ENCODE data around the gene GRID1. TPM values are rescaled to one million over a fixed set of nuclear protein-coding genes. Genes with fewer than 3 reads are reported as not detected.

The GRID1 gene
- total RNA-seq, 1 donor from 2014 or later, result 0.75 TPM

DNA sequence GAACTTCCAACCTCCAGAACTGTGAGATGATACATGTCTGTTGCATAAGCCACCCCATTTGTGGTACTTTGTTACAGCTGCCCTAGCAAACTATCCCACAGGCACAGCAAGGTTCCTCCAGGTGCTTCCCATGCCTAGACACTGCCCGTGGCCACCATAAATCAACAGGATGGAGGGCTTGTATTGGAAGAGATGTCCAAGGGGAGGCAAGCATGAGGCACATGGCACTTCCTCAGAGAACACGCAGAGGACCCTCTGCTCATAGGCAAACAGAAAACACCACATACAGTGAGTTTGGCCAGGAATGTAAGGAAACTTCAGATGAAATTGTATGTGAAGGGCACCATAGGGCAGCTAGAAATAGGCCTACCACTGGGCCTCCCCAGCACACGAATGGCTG, 291.1 kb downstream of the GRID1 start:
- no peak for FAIRE-seq

DNA sequence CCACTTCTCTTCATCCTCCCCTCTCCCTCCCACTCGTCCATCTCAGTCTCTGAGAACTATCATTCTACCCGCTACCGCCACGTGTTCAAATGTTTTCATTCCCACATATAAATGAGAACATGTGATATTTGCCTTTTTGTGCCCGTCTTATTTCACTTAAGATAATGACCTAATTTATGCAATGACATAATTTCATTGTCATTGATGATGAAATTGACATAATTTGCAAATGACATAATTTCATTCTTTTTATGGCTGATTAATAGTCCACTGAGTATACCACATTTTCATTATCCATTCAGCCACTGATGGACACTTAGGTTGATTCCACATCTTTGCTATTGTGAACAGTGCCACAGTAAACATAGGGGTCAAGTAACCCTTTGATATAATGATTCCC, 292.3 kb downstream of the GRID1 start:
- Histone ChIP-seq H3K4me1 (ENCODE audit: insufficient read depth, low read length) (no peaks in the 10 kb centered on the region), H3K9me3 (ENCODE audit: insufficient read depth, low read depth, low read length) (no peaks in the 10 kb centered on the region), H3K36me3 (ENCODE audit: insufficient read depth, low read length) (no peaks in the 10 kb centered on the region), H4K20me1 (ENCODE audit: insufficient read depth, low read length) (no peaks in the 10 kb centered on the region), H3K27ac (ENCODE audit: low read depth, low read length) (no peak overlapping the region), H3K4me2 (ENCODE audit: low read length) (no peak overlapping the region), H2AFZ (ENCODE audit: low read depth, low read length) (no peak overlapping the region), H3K9ac (ENCODE audit: low read length) (no peak overlapping the region), H3K27me3 (ENCODE audit: insufficient read depth, low read length) (no peaks in the 10 kb centered on the region), H3K79me2 (ENCODE audit: insufficient read depth, low read length) (no peaks in the 10 kb centered on the region), H3K4me3 (ENCODE audit: insufficient read depth, low read depth, low read length) (no peak overlapping the region)
- no peaks in the 10 kb centered on the region for H3K4me1 Mint-ChIP-seq (ENCODE audit: low read depth, unreplicated experiment)
- FAIRE-seq (no peak), DNase-seq (ENCODE audit: low read depth) (no peak)
- TF ChIP-seq EZH2 (IDR thresholded peaks at IDR 0.05; ENCODE audit: insufficient read depth, low read length) (no peak), CTCF (IDR thresholded peaks at IDR 0.05; ENCODE audit: insufficient read depth, low read depth, low read length) (no peak)
- H3K27me3 Mint-ChIP-seq (ENCODE audit: low read depth, unreplicated experiment), result peaks cover 19% of the 10 kb centered on the region
- H3K27ac Mint-ChIP-seq (ENCODE audit: unreplicated experiment), result no peak overlapping the region
- H3K9me3 Mint-ChIP-seq (ENCODE audit: unreplicated experiment), result peaks cover 4% of the 10 kb centered on the region
- no peak overlapping the region for H3K4me3 Mint-ChIP-seq (ENCODE audit: unreplicated experiment)
- H3K36me3 Mint-ChIP-seq (ENCODE audit: low read depth, unreplicated experiment), result no peaks in the 10 kb centered on the region

More for the DNA sequence above, 291.1 kb downstream of the GRID1 start:
- H3K27ac Mint-ChIP-seq (ENCODE audit: unreplicated experiment), result no peak overlapping the region
- H3K36me3 ChIP-seq (ENCODE audit: insufficient read depth, low read length), result no peaks in the 10 kb centered on the region
- DNase-seq (ENCODE audit: low read depth), result no peak
- H3K4me3 ChIP-seq (ENCODE audit: insufficient read depth, low read depth, low read length), result no peak overlapping the region
- no peak overlapping the region for H3K4me3 Mint-ChIP-seq (ENCODE audit: unreplicated experiment)
- no peaks in the 10 kb centered on the region for H3K36me3 Mint-ChIP-seq (ENCODE audit: low read depth, unreplicated experiment)
- no peaks in the 10 kb centered on the region for H4K20me1 ChIP-seq (ENCODE audit: insufficient read depth, low read length)
- H3K4me2 ChIP-seq (ENCODE audit: low read length), result no peak overlapping the region
- H2AFZ ChIP-seq (ENCODE audit: low read depth, low read length), result no peak overlapping the region
- H3K4me1 ChIP-seq (ENCODE audit: insufficient read depth, low read length), result no peaks in the 10 kb centered on the region
- H3K79me2 ChIP-seq (ENCODE audit: insufficient read depth, low read length), result no peaks in the 10 kb centered on the region
- H3K9ac ChIP-seq (ENCODE audit: low read length), result no peak overlapping the region
- H3K27ac ChIP-seq (ENCODE audit: low read depth, low read length), result no peak overlapping the region
- peaks cover 6% of the 10 kb centered on the region for H3K9me3 Mint-ChIP-seq (ENCODE audit: unreplicated experiment)
- H3K27me3 ChIP-seq (ENCODE audit: insufficient read depth, low read length), result no peaks in the 10 kb centered on the region
- TF ChIP-seq CTCF (IDR thresholded peaks at IDR 0.05; ENCODE audit: insufficient read depth, low read depth, low read length) (no peak), EZH2 (IDR thresholded peaks at IDR 0.05; ENCODE audit: insufficient read depth, low read length) (no peak)
- H3K9me3 ChIP-seq (ENCODE audit: insufficient read depth, low read depth, low read length), result no peaks in the 10 kb centered on the region
- H3K27me3 Mint-ChIP-seq (ENCODE audit: low read depth, unreplicated experiment), result peaks cover 12% of the 10 kb centered on the region
- H3K4me1 Mint-ChIP-seq (ENCODE audit: low read depth, unreplicated experiment), result no peaks in the 10 kb centered on the region

DNA sequence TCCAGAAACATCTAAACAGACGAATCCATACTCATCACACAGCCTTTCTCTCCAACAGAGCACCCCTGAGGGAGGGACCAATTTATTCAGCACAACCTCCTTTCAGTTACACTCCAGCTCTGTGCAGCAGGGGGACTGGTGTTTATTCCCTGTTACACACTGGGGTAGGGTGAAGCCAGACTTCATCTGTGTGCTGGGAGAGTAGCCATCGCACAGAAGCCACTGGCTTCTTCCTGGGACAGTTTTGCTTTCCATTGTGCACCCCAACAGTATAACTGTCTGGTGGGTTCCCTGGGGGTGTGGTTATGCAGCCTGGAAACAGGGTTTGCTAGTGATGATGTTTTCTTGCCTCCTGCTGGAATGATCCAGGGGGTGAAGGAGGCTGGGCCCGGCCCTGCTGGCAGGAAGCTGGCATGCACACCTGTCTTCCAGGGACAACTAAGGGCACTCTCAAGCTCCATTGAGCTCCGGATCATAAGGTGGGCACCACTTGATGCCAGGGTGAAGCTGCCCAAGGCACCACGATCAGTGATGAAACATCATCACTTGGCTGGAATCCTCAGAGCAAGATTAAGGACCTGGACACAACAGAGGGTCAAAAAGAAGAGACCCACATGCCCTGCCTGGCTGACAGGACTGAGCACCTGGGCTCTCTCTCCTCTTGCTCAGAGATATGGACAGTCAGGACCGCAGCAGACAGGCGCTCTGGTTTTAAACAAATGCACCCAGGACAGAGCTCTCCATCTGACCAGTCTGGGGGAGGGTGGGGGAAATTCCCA, 293.2 kb downstream of the GRID1 start:
- no peak overlapping the region for H3K27ac ChIP-seq (ENCODE audit: low read depth, low read length)
- H3K4me1 ChIP-seq (ENCODE audit: insufficient read depth, low read length), result no peaks in the 10 kb centered on the region
- no peak overlapping the region for H3K9ac ChIP-seq (ENCODE audit: low read length)
- DNase-seq (ENCODE audit: low read depth) (no peak), FAIRE-seq (no peak)
- Mint-ChIP-seq H3K9me3 (ENCODE audit: unreplicated experiment) (peaks cover 4% of the 10 kb centered on the region), H3K4me1 (ENCODE audit: low read depth, unreplicated experiment) (no peaks in the 10 kb centered on the region), H3K27ac (ENCODE audit: unreplicated experiment) (no peak overlapping the region), H3K36me3 (ENCODE audit: low read depth, unreplicated experiment) (no peaks in the 10 kb centered on the region), H3K27me3 (ENCODE audit: low read depth, unreplicated experiment) (peaks cover 19% of the 10 kb centered on the region), H3K4me3 (ENCODE audit: unreplicated experiment) (no peak overlapping the region)
- TF ChIP-seq CTCF (IDR thresholded peaks at IDR 0.05; ENCODE audit: insufficient read depth, low read depth, low read length) (no peak), EZH2 (IDR thresholded peaks at IDR 0.05; ENCODE audit: insufficient read depth, low read length) (no peak)
- no peak overlapping the region for H3K4me2 ChIP-seq (ENCODE audit: low read length)
- H3K79me2 ChIP-seq (ENCODE audit: insufficient read depth, low read length), result no peaks in the 10 kb centered on the region
- no peak overlapping the region for H3K4me3 ChIP-seq (ENCODE audit: insufficient read depth, low read depth, low read length)
- no peaks in the 10 kb centered on the region for H3K27me3 ChIP-seq (ENCODE audit: insufficient read depth, low read length)
- no peaks in the 10 kb centered on the region for H3K36me3 ChIP-seq (ENCODE audit: insufficient read depth, low read length)
- H4K20me1 ChIP-seq (ENCODE audit: insufficient read depth, low read length), result no peaks in the 10 kb centered on the region
- no peak overlapping the region for H2AFZ ChIP-seq (ENCODE audit: low read depth, low read length)
- H3K9me3 ChIP-seq (ENCODE audit: insufficient read depth, low read depth, low read length), result no peaks in the 10 kb centered on the region
